Ectodermal cell (in vitro differentiated cells): ENCODE measurements around the gene PTCH1.

Experiments
- H3K27ac ChIP-seq: 2 replicates; pipeline ENCODE4 v1.7.0; 2013; ENCODE audit warnings: mild to moderate bottlenecking, low read depth, low read length; ENCODE audit not compliant: insufficient read depth, poor library complexity, severe bottlenecking
- H3K27me3 ChIP-seq: 2 replicates; pipeline ENCODE4 v1.7.0; 2013; ENCODE audit warnings: mild to moderate bottlenecking, low read length; ENCODE audit not compliant: insufficient read depth, control insufficient read depth, poor library complexity, severe bottlenecking
- H3K36me3 ChIP-seq: one replicate; pipeline ENCODE4 v1.7.0; 2013; ENCODE audit warnings: low read length; ENCODE audit not compliant: control insufficient read depth, insufficient read depth
- H3K4me1 ChIP-seq: one replicate; pipeline ENCODE4 v1.7.0; 2013; ENCODE audit warnings: low read length; ENCODE audit not compliant: control insufficient read depth, insufficient read depth
- H3K4me3 ChIP-seq: 2 replicates; pipeline ENCODE4 v1.7.0; 2013; ENCODE audit warnings: low read depth, low read length, control low read depth; ENCODE audit not compliant: insufficient read depth
- H3K9me3 ChIP-seq: 2 replicates; pipeline ENCODE4 v1.7.0; 2013; ENCODE audit warnings: mild to moderate bottlenecking, low read length, moderate library complexity; ENCODE audit not compliant: control insufficient read depth
- WGBS, 2 experiments: methylation state at CpG; one replicate each; pipeline ENCODE4 v1.1.7; 2013; ENCODE audit warnings: missing lambda C conversion rate in 2 of 2; 5-methylcytosine and 5-hydroxymethylcytosine counted together

Gene PTCH1

GRCh38 chr9:95459178-95459577 lies 57.6 kb downstream of the PTCH1 start:
- WGBS, 2 experiments, result 95 to 97% methylated on average over 13 of the region's 13 CpGs
- H3K9me3 ChIP-seq, result no peaks in the 10 kb centered on the region
- no peak overlapping the region for H3K4me3 ChIP-seq
- peaks cover 51% of the 10 kb centered on the region for H3K36me3 ChIP-seq
- H3K27ac ChIP-seq, result no peak overlapping the region
- no peaks in the 10 kb centered on the region for H3K27me3 ChIP-seq
- H3K4me1 ChIP-seq, result peaks cover 15% of the 10 kb centered on the region

GRCh38 chr9:95458666-95459065 lies 58.1 kb downstream of the PTCH1 start:
- Histone ChIP-seq H3K36me3 (peaks cover 56% of the 10 kb centered on the region), H3K4me3 (no peak overlapping the region), H3K27me3 (no peaks in the 10 kb centered on the region), H3K4me1 (peaks cover 12% of the 10 kb centered on the region), H3K27ac (no peak overlapping the region), H3K9me3 (no peaks in the 10 kb centered on the region)
- WGBS, 2 experiments, result 91 to 98% methylated on average over 6 of the region's 6 CpGs

- Histone ChIP-seq H3K27ac (no peak overlapping the region), H3K36me3 (peaks cover 61% of the 10 kb centered on the region), H3K9me3 (no peaks in the 10 kb centered on the region), H3K4me3 (no peak overlapping the region), H3K27me3 (no peaks in the 10 kb centered on the region), H3K4me1 (peaks cover 8% of the 10 kb centered on the region)
- 94% methylated on average over 12 of the region's 12 CpGs for WGBS, 2 experiments
Measured at GRCh38 chr9:95457769-95458168, 59.0 kb downstream of the PTCH1 start.

- H3K27me3 ChIP-seq, result no peaks in the 10 kb centered on the region
- WGBS, 2 experiments, result 95 to 96% methylated on average over 9 of the region's 9 CpGs
- peaks cover 50% of the 10 kb centered on the region for H3K36me3 ChIP-seq
- H3K4me1 ChIP-seq, result peaks cover 24% of the 10 kb centered on the region
- H3K27ac ChIP-seq, result no peak overlapping the region
- no peak overlapping the region for H3K4me3 ChIP-seq
- H3K9me3 ChIP-seq, result no peaks in the 10 kb centered on the region
Measured at GRCh38 chr9:95455714-95456113, 61.1 kb downstream of the PTCH1 start.

- peaks cover 30% of the 10 kb centered on the region for H3K36me3 ChIP-seq
- WGBS, 2 experiments, result 90 to 93% methylated on average over 4 of the region's 4 CpGs
- peaks cover 57% of the 10 kb centered on the region for H3K4me1 ChIP-seq
Measured at GRCh38 chr9:95452176-95452575, 64.6 kb downstream of the PTCH1 start.

GRCh38 chr9:95451065-95451426 lies 65.7 kb downstream of the PTCH1 start:
- H3K36me3 ChIP-seq, result peaks cover 32% of the 10 kb centered on the region
- H3K27me3 ChIP-seq, result no peaks in the 10 kb centered on the region
- peaks cover 58% of the 10 kb centered on the region for H3K4me1 ChIP-seq
- no peak overlapping the region for H3K27ac ChIP-seq
- no peak overlapping the region for H3K4me3 ChIP-seq
- H3K9me3 ChIP-seq, result no peaks in the 10 kb centered on the region
- 90 to 93% methylated on average over 2 of the region's 2 CpGs for WGBS, 2 experiments

More at GRCh38 chr9:95452176-95452575, 64.6 kb downstream of the PTCH1 start:
- no peaks in the 10 kb centered on the region for H3K27me3 ChIP-seq
- H3K27ac ChIP-seq, result no peak overlapping the region
- H3K4me3 ChIP-seq, result no peak overlapping the region
- no peaks in the 10 kb centered on the region for H3K9me3 ChIP-seq

- no peaks in the 10 kb centered on the region for H3K27me3 ChIP-seq
- no peaks in the 10 kb centered on the region for H3K9me3 ChIP-seq
- peaks cover 58% of the 10 kb centered on the region for H3K4me1 ChIP-seq
- no peak overlapping the region for H3K4me3 ChIP-seq
- H3K27ac ChIP-seq, result peak overlapping the region; percentile 20
- 56 to 57% methylated on average over 11 of the region's 11 CpGs for WGBS, 2 experiments
- peaks cover 31% of the 10 kb centered on the region for H3K36me3 ChIP-seq
Measured at GRCh38 chr9:95450171-95451064, 66.4 kb downstream of the PTCH1 start.

GRCh38 chr9:95449016-95449415 lies 67.8 kb downstream of the PTCH1 start:
- Histone ChIP-seq H3K27me3 (no peaks in the 10 kb centered on the region), H3K4me1 (peaks cover 58% of the 10 kb centered on the region), H3K27ac (no peak overlapping the region), H3K4me3 (no peak overlapping the region), H3K9me3 (no peaks in the 10 kb centered on the region), H3K36me3 (peaks cover 35% of the 10 kb centered on the region)
- WGBS, 2 experiments, result 89 to 93% methylated on average over 22 of the region's 22 CpGs

- 36 to 37% methylated on average over 23 of the region's 23 CpGs for WGBS, 2 experiments
- no peaks in the 10 kb centered on the region for H3K27me3 ChIP-seq
- H3K27ac ChIP-seq, result peak overlapping the region; percentile 50
- peaks cover 26% of the 10 kb centered on the region for H3K36me3 ChIP-seq
- no peaks in the 10 kb centered on the region for H3K9me3 ChIP-seq
- H3K4me3 ChIP-seq, result no peak overlapping the region
- peaks cover 55% of the 10 kb centered on the region for H3K4me1 ChIP-seq
Measured at GRCh38 chr9:95447660-95448420, 68.9 kb downstream of the PTCH1 start.

GRCh38 chr9:95446984-95447383 lies 69.8 kb downstream of the PTCH1 start:
- Histone ChIP-seq H3K36me3 (peaks cover 26% of the 10 kb centered on the region), H3K9me3 (no peaks in the 10 kb centered on the region), H3K4me1 (peaks cover 47% of the 10 kb centered on the region), H3K4me3 (no peak overlapping the region), H3K27me3 (no peaks in the 10 kb centered on the region), H3K27ac (no peak overlapping the region)
- 96% methylated on average over 26 of the region's 26 CpGs for WGBS, 2 experiments
